ENCODE results near the gene NTPCR. TPM values are rescaled to one million over a fixed set of nuclear protein-coding genes. Genes with fewer than 3 reads are reported as not detected.

Gene NTPCR
- polyA plus RNA-seq, 1 donor (not counting 4 experiments of a cell fraction or from before 2014, with no cell fraction given), result 40.0 TPM

DNA sequence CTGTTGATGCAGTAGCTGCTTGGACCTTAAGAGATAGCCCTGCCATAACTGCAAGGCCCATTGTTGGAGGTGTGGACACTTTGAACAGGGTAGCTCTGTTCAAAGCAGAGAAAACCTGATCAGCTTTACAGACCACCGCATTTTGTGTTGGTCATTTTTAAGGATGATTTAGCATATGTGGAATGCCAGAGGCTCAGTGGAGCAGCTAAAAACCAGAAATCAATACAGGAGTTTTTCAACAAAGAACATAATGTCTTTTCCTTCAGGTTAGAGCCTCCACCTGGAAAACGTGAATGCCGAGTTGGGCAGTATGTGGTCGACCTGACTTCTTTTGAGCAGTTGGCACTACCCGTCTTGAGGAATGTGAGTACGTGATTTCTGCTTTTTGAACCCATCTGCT lies 5.7 kb downstream of the NTPCR start:
- Histone ChIP-seq H3K36me3 (ENCODE audit: control insufficient read depth in 2 of 2, extremely low read depth in 1 of 2, insufficient read depth in 2 of 2, low read length in 2 of 2) (peaks cover 8 to 17% of the 10 kb centered on the region in 2 experiments), H3K27me3 (ENCODE audit: control insufficient read depth, extremely low read depth, insufficient read depth, low read length) (no peaks in the 10 kb centered on the region), H3K4me1 (ENCODE audit: control insufficient read depth, extremely low read depth, insufficient read depth, low read length) (peaks cover 15% of the 10 kb centered on the region), H2AFZ (ENCODE audit: control insufficient read depth, low read length) (no peak overlapping the region), H4K20me1 (ENCODE audit: control insufficient read depth, extremely low read depth, insufficient read depth, low read length) (no peaks in the 10 kb centered on the region), H3K79me2 (ENCODE audit: control insufficient read depth, insufficient read depth, low read length) (peaks cover 13% of the 10 kb centered on the region), H3K9me1 (ENCODE audit: control insufficient read depth, extremely low read depth, insufficient read depth, low read length) (no peaks in the 10 kb centered on the region), H3K9me3 (ENCODE audit: control insufficient read depth, low read depth, low read length) (peaks cover 1% of the 10 kb centered on the region), H3K27ac (ENCODE audit: control insufficient read depth, insufficient read depth, low read length) (no peak overlapping the region), H3K9ac (ENCODE audit: control insufficient read depth, extremely low read depth, insufficient read depth, low read length) (no peak overlapping the region), H3K4me2 (ENCODE audit: control insufficient read depth, extremely low read depth, insufficient read depth, low read depth, low read length) (no peak overlapping the region), H3K4me3 (ENCODE audit: control insufficient read depth in 2 of 3, extremely low read depth in 1 of 3, insufficient read depth in 2 of 3, low read depth in 1 of 3, low read length in 3 of 3) (no peak overlapping the region)
- FAIRE-seq (no peak), DNase-seq (ENCODE audit: low read depth, low spot score) (no peak)
- dilution Hi-C loops (cut with MboI; ENCODE audit: extremely low pct_ligation_motif_present, low sequenced_read_pairs), result no loop called here
- TF ChIP-seq, protein P1, sequence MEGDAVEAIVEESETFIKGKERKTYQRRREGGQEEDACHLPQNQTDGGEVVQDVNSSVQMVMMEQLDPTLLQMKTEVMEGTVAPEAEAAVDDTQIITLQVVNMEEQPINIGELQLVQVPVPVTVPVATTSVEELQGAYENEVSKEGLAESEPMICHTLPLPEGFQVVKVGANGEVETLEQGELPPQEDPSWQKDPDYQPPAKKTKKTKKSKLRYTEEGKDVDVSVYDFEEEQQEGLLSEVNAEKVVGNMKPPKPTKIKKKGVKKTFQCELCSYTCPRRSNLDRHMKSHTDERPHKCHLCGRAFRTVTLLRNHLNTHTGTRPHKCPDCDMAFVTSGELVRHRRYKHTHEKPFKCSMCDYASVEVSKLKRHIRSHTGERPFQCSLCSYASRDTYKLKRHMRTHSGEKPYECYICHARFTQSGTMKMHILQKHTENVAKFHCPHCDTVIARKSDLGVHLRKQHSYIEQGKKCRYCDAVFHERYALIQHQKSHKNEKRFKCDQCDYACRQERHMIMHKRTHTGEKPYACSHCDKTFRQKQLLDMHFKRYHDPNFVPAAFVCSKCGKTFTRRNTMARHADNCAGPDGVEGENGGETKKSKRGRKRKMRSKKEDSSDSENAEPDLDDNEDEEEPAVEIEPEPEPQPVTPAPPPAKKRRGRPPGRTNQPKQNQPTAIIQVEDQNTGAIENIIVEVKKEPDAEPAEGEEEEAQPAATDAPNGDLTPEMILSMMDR (optimal IDR thresholded peaks at IDR 0.05 in 1 of 3, IDR thresholded peaks at IDR 0.05 in 1 of 3, conservative IDR thresholded peaks at IDR 0.05 in 1 of 3; ENCODE audit: extremely low read depth in 1 of 3, insufficient read depth in 2 of 3, low read length in 3 of 3), result no peak
- TF ChIP-seq EZH2 (IDR thresholded peaks at IDR 0.05; ENCODE audit: low read length), result no peak

DNA sequence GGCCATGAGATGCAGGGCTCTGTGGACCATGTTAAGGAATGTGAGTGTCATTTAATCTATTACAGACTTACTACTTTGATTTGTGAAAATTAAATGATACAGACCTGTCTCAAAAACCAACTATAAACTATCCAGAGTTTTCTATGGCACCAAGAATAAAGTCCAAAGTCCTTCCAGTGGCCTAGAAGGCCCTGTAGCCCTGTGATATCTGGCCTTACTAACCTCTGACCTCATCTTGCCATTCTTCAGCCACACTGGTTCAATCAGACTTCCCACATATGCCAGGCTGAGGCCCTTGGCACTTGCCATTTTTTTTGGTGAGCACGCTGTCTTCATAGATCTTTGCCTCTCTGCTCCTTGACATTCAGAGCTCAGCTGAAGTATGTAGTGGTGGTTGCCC lies 7.7 kb downstream of the NTPCR start:
- no peak for FAIRE-seq
- no peak for DNase-seq (ENCODE audit: low read depth, low spot score)
- Histone ChIP-seq H3K4me1 (ENCODE audit: control insufficient read depth, extremely low read depth, insufficient read depth, low read length) (peaks cover 1% of the 10 kb centered on the region), H2AFZ (ENCODE audit: control insufficient read depth, low read length) (no peak overlapping the region), H3K9me3 (ENCODE audit: control insufficient read depth, low read depth, low read length) (peaks cover 1% of the 10 kb centered on the region), H3K79me2 (ENCODE audit: control insufficient read depth, insufficient read depth, low read length) (peaks cover 6% of the 10 kb centered on the region), H3K36me3 (ENCODE audit: control insufficient read depth in 2 of 2, extremely low read depth in 1 of 2, insufficient read depth in 2 of 2, low read length in 2 of 2) (peaks cover 8 to 17% of the 10 kb centered on the region in 2 experiments), H4K20me1 (ENCODE audit: control insufficient read depth, extremely low read depth, insufficient read depth, low read length) (no peaks in the 10 kb centered on the region), H3K9me1 (ENCODE audit: control insufficient read depth, extremely low read depth, insufficient read depth, low read length) (no peaks in the 10 kb centered on the region), H3K27me3 (ENCODE audit: control insufficient read depth, extremely low read depth, insufficient read depth, low read length) (no peaks in the 10 kb centered on the region), H3K9ac (ENCODE audit: control insufficient read depth, extremely low read depth, insufficient read depth, low read length) (no peak overlapping the region), H3K27ac (ENCODE audit: control insufficient read depth, insufficient read depth, low read length) (no peak overlapping the region), H3K4me3 (ENCODE audit: control insufficient read depth in 2 of 3, extremely low read depth in 1 of 3, insufficient read depth in 2 of 3, low read depth in 1 of 3, low read length in 3 of 3) (no peak overlapping the region), H3K4me2 (ENCODE audit: control insufficient read depth, extremely low read depth, insufficient read depth, low read depth, low read length) (no peak overlapping the region)
- dilution Hi-C loops (cut with MboI; ENCODE audit: extremely low pct_ligation_motif_present, low sequenced_read_pairs), result no loop called here
- TF ChIP-seq EZH2 (IDR thresholded peaks at IDR 0.05; ENCODE audit: low read length), result no peak
- TF ChIP-seq, protein P1 (optimal IDR thresholded peaks at IDR 0.05 in 1 of 3, IDR thresholded peaks at IDR 0.05 in 1 of 3, conservative IDR thresholded peaks at IDR 0.05 in 1 of 3; ENCODE audit: extremely low read depth in 1 of 3, insufficient read depth in 2 of 3, low read length in 3 of 3), result no peak
